Muscle of arm (tissue), 12 donors: Measurements from ENCODE around the gene INPP5A. TPM values are rescaled to one million over a fixed set of nuclear protein-coding genes. Genes with fewer than 3 reads are reported as not detected.

Experiments used
- DNase-seq: peaks from one replicate; pipeline ENCODE4 v3.0.0-alpha.2; 2013
- polyA plus RNA-seq, 12 donors: library from polyadenylated mRNA; unstranded; fragments of 120-200 nt; gene quantifications; one replicate each; pipeline ENCODE4 v1.2.1, GENCODE V29; 2013; ENCODE audit not compliant: insufficient read length in 12 of 12

The INPP5A gene
- polyA plus RNA-seq, 12 donors: 22.2 to 59.4 (median 43.8) TPM; not detected in 1

DNA sequence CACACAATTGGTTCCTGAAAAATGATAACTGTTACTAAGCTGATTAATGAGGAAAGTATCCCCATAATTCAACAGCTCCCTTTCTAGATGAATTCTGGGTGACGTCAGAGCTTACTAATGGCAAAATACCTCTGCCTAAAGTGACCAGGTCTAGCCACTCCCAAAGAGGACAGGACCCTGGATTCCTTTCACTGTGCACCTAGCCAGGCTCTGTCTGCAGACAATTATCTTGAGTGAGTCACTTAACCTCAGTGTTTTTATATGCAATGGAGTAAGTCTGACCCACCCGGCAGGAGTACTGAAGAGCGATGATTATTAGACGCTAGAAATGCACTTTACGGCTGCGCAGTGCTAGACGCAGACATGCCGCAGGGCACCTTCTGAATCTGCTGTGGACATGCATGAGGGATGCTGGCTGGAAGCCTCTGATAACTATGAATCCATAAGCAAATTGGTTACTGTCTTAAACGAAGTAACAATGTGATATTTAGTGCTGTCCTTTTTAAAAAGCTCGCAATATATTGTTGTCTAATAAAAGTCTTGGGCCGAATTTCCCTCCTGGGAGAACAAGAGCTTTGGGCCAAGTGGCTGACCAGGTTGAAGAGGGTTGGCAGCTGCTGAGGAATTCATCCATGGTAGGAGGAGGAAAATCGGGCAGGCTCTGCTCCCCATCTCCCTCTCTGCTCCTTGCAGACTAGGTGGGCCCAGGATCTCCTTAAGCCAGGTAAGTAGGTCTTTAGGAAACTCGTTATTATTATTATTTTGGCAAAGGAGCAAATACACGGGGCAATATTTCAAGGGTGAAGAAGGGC lies 4.6 kb upstream of the INPP5A start:
- DNase-seq: no peak

- DNase-seq: no peak
Measured at GRCh38 chr10:132533571-132534260, 3.9 kb upstream of the INPP5A start.

DNA sequence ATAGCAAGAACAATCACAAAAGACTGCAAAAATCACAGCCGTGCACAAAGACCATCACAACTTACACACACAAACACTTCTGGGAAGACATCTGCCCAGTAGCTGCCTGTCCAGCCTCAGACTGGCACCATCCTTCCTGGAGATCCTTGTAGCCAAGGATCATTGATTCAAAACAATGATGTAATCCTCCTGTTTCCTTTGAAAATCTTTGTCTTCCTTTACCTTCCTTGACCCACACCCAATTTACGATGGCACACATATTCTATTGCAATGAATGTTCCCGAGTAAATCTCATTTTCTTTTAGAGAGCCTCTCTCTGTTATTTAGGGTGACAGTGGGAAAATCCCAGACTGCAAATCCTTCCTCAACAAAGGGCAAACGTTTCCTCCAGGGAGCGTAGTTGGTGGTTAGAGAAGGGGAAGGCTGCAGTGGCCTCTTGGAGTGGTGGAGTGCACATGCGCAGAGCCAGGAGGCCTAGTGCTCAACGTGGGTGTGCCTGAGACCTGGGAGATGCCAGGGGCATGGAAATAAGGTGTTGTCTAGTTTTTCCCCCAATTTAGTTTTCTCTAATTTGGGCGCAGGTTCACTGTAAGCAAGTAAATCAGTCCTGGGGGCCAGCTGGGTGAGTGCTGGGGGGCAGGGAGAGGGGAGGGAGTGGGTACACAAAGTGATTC lies 3.1 kb upstream of the INPP5A start:
- DNase-seq: no peak

GRCh38 chr10:132535065-132535651 lies 2.4 kb upstream of the INPP5A start:
- DNase-seq: no peak

DNA sequence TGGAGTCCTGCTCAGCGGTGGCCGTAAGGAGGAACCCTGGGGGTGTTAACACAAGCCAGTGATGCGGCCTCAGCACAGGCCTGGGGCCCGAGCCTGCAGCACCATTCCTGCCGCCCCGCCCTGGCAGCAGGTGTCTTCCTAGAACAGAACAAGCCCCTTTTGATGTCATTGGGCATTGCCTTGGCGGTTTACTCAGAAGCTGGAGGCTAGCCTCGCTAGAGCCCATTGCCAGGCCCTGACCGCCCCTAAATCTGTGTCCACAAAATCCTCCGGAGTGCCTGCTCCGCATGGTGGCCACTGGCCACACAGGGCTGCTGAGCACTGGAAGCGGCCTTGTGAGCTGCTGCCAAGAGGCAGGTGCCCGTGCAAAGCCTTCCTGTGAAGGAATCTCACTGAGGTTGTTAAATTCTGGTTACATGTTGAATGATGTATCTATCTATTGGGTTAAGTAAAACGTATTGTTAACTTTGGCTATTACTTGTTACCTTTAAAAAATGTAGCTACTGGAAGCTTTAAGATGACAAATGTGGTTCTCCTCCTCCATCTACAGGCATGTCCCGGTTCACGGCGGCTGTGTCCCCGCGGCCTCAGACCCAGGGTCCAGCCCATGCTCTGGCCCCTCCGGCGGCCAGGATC lies 1.2 kb upstream of the INPP5A start:
- DNase-seq: no peak

GRCh38 chr10:132536877-132537683 lies 507 bp upstream of the INPP5A start:
- DNase-seq: peak; percentile 99

DNA sequence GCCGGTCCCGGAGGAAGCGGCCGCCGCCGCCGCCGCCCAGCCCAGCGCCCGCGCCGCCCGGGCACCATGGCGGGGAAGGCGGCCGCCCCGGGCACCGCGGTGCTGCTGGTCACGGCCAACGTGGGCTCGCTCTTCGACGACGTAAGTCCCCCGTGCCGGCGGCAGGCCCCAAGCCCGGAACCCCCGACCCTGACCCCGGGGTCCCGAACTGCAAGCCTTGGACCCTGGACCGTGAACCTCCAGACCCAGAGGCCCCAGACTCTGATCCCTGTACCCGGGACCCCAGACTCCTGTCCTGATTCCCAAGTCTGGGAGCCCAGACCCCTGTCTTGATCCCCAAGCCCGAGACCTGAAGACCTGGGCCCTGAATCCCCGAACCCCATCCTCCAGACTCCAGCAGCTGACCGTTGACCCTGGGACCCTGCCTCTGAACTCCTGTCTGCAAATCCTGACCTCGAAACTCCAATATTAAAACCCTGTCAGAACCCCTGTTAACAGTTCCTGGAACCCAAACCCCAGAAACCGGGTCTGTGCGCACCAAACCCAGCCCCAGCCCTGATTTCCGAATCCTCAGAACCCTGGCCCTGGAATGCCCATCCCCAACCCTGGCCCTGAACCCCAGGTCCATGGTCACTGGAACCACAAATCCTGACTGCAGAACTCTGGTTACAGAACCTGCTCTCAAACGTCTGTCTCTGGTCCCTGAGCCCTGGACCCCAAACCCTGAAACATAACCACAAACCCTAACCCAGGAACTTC lies 623 bp downstream of the INPP5A start:
- DNase-seq: no peak

GRCh38 chr10:132538790-132539421 lies 1.3 kb downstream of the INPP5A start:
- no peak for DNase-seq

- DNase-seq: no peak
Measured at GRCh38 chr10:132539431-132539839, 1.8 kb downstream of the INPP5A start.

- DNase-seq: no peak
Measured at GRCh38 chr10:132539894-132540293, 2.3 kb downstream of the INPP5A start.

GRCh38 chr10:132540456-132540855 lies 2.9 kb downstream of the INPP5A start:
- no peak for DNase-seq

- DNase-seq: no peak
Measured at GRCh38 chr10:132541129-132541528, 3.5 kb downstream of the INPP5A start.

GRCh38 chr10:132541601-132542011 lies 4.0 kb downstream of the INPP5A start:
- DNase-seq: no peak

GRCh38 chr10:132542086-132542775 lies 4.6 kb downstream of the INPP5A start:
- no peak for DNase-seq

GRCh38 chr10:132542819-132543218 lies 5.2 kb downstream of the INPP5A start:
- DNase-seq: no peak

DNA sequence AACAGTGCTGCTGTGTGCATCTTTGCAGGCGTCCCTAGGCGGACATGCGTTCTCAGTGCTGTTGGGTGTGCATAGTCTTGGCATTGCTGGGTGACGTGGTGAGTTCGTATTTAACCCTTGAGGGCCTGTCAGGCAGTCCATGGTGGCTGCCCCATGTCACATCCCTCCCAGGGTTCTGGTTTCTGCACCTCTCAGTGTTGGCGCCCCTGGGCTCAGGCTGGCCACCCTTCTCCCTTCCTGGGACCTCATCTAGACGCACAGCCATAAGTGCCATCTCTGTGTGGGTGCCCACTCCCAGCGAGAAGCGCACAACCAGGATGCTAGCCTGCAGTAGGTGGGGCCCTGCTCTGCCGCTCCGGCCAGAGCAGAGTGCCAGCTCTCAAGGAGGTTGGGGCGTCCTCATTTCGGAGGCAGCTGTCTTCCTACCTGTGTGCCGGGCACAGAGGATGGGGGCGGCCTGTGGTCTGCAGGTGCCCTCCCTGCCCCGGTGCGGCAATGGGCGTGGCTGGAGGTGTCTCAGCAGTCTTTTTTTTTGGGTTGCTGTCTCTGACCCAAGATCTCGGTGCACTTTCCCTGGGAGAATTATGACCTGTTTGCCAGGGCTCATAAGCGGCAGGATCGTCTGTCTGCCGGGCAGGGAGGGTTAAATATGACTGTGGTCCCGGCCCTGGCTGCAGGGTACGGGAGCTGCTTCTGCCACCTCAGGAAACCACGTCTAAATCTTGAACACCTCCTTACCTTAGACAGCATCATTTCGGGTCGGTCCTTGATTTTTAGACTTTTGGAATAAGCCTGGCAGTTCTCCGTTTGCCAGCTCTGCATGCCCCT lies 6.5 kb downstream of the INPP5A start:
- no peak for DNase-seq

DNA sequence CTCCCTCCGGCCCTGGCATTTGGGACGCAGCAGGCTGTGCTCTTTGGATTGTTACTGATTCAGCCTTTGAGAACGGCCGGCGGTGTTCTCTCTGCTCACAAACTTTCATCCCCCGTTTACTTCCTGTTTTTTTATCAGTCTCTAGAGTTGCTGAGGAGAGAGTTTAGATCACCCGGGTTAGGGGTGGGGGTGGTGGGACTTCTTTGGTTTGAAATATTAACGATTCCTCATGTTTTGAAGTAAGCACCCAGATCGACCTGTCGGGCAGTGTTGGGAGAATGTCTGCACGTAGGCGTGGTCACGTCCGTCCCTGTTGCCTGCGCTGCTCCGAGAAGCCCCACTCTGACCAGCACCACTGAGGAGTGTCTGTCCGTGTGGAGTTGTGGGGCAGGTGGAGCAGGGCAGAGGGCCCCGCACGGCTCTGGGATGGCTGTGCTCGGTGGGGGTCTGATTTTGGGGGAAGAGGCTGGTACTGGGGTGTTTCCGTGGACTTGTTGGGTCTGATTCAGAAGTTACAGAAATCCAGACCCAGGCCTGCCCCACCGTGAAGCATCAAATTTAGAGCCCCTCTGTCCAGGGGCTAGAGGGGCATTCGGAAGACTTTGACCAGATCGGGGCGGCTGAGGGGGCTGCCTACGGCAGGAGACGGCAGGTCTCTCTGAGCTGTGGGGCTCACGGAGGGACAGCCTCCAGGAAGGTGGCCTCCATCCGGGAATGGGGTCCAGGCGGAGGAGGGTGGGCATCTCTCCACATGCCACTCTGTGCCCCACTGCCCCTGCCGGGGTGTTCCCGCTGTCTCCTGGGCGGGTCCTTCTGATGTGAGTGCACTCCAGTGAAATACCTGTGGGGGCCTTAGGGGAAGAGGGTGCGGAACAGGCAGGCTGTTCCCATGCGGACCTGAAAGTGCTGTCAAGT lies 7.4 kb downstream of the INPP5A start:
- no peak for DNase-seq
